Common myeloid progenitor, CD34-positive (primary cell): ENCODE results near the gene SRSF1.

ENCODE experiments used
- CTCF ChIA-PET: fragments of 350-600 bp; sonication (Branson Sonifier 250); formaldehyde crosslinking; loops from one replicate; lab custom pipeline; 2021; ENCODE audit warnings: antibody characterized with exemption; lab: Charles Lee
- POLR2A ChIA-PET: fragments of 350-600 bp; sonication (Branson Sonifier 250); formaldehyde crosslinking; loops from one replicate; lab custom pipeline; 2021; ENCODE audit warnings: antibody characterized with exemption; lab: Charles Lee
- DNase-seq, 3 donors: peaks; one replicate each; pipeline versions ENCODE4 v3.0.0 to v3.0.0-alpha.2; 2013
- H3K27ac ChIP-seq, 2 experiments: 1 replicate in 1 of 2; 2 replicates in 1 of 2; pipeline ENCODE4 v1.7.0; 2013; ENCODE audit warnings: inconsistent platforms in 2 of 2, low read length in 2 of 2, mild to moderate bottlenecking in 2 of 2, low read depth in 1 of 2, moderate library complexity in 1 of 2; ENCODE audit not compliant: severe bottlenecking in 2 of 2, insufficient read depth in 1 of 2, poor library complexity in 1 of 2
- H3K27me3 ChIP-seq, 5 experiments: replicated peaks in 2 of 5; 1 replicate in 3 of 5; 2 replicates in 2 of 5; pipeline versions ENCODE4 v1.6.1 to v1.7.0; 2013; ENCODE audit warnings: low read length in 4 of 5, mild to moderate bottlenecking in 2 of 5, moderate library complexity in 2 of 5, inconsistent platforms in 1 of 5; ENCODE audit not compliant: insufficient read depth in 5 of 5, control insufficient read depth in 4 of 5
- H3K36me3 ChIP-seq, 4 experiments: 1 replicate in 2 of 4; 2 replicates in 2 of 4; pipeline versions ENCODE4 v1.6.1 to v1.7.0; 2013; ENCODE audit warnings: low read length in 3 of 4, control low read depth in 1 of 4, mild to moderate bottlenecking in 1 of 4; ENCODE audit not compliant: control insufficient read depth in 4 of 4, insufficient read depth in 4 of 4
- H3K4me1 ChIP-seq, 4 experiments: 1 replicate in 3 of 4; 2 replicates in 1 of 4; pipeline versions ENCODE4 v1.6.1 to v1.7.1; 2013; ENCODE audit warnings: low read length in 3 of 4, mild to moderate bottlenecking in 3 of 4, control low read depth in 1 of 4, inconsistent platforms in 1 of 4, moderate library complexity in 1 of 4; ENCODE audit not compliant: control insufficient read depth in 4 of 4, insufficient read depth in 4 of 4; ENCODE audit errors: control extremely low read depth in 1 of 4
- H3K4me3 ChIP-seq, 7 experiments: 1 replicate in 4 of 7; 2 replicates in 3 of 7; pipeline versions ENCODE4 v1.5.1 to v1.7.0; 2013; ENCODE audit warnings: mild to moderate bottlenecking in 7 of 7, low read length in 6 of 7, moderate library complexity in 6 of 7, inconsistent platforms in 2 of 7, low read depth in 2 of 7, control low read depth in 1 of 7; ENCODE audit not compliant: insufficient read depth in 4 of 7, control insufficient read depth in 1 of 7; ENCODE audit errors: extremely low read depth in 1 of 7
- H3K9me3 ChIP-seq, 5 experiments: 1 replicate in 4 of 5; 2 replicates in 1 of 5; pipeline versions ENCODE4 v1.6.1 to v1.7.1; 2013; ENCODE audit warnings: low read length in 4 of 5, mild to moderate bottlenecking in 2 of 5, inconsistent platforms in 1 of 5, low read depth in 1 of 5, moderate library complexity in 1 of 5; ENCODE audit not compliant: control insufficient read depth in 4 of 5, insufficient read depth in 2 of 5; ENCODE audit errors: control extremely low read depth in 1 of 5
- WGBS: methylation state at CpG from one replicate; pipeline ENCODE4 v1.1.5; 2013; ENCODE audit not compliant: insufficient coverage; 5-methylcytosine and 5-hydroxymethylcytosine counted together

SRSF1 gene

DNA sequence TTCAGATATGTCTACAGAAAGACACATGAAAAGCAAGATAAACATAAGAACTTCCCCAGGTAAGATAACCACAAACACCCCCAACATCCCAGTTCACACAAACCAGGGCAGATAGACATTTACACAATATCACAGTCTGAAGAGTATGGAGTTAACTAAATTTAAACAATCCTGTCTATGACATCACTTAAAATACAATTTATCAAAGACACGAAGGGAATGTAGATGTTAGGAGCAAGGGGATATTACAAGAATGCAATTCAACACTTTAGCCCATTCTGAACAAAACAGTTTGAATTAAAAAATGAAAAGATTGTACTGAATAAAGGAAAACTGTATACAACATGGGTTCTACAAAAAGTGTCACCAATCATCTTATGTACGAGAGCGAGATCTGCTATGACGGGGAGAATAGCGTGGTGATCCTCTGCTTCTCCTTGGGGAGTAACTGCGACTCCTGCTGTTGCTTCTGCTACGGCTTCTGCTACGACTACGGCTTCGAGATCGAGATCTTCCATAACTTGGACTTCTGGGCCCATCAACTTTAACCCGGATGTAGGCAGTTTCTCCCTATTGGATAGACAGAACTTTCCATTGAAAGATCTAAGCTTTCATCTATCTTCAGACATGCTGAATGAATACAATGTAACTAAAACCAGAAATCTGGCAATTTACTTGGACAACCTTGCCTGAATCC is 1.9 kb downstream of the SRSF1 start:
- no peaks in the 10 kb centered on the region for H3K9me3 ChIP-seq
- peak overlapping the region in 5 of 7 experiments; percentile 87 to 100 (median 99) for H3K4me3 ChIP-seq
- 94% methylated on average over 10 of the region's 12 CpGs for WGBS
- no peak for DNase-seq
- H3K27ac ChIP-seq, result peak overlapping the region in 1 of 2 experiments; percentile 98
- ChIA-PET CTCF (interaction anchor here (2.4 to 2.7 kb wide), 2 partner anchors 9 to 109 kb away, joined by 9 to 17 read pairs; no protein-coding TSS in a partner anchor), POLR2A (no interaction called here)
- peaks cover 16 to 56% (median 35%) of the 10 kb centered on the region in 4 experiments for H3K36me3 ChIP-seq
- H3K27me3 ChIP-seq, result no peaks in the 10 kb centered on the region
- peaks cover 18 to 45% (median 35%) of the 10 kb centered on the region in 4 experiments for H3K4me1 ChIP-seq

DNA sequence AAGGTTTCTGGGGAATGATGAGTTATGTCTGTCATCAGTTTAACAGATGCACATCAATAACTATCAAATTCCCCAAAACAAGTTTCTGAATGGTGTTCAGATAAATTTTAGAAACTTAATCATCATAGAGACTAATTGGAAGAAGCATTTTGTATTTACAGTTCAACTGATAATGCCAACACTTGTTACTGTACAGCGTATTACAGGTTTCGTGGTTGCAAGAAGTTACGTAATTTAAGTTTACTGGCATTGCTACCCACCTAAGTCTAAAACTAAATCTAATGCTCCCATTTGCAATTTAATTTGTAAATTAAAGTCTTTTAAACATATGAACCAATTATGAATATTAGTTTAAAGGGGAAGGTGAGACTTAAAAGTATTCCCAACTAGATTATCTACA is 3.0 kb downstream of the SRSF1 start:
- CTCF ChIA-PET, result interaction anchor here (16.1 kb wide), 1 partner anchor 148 kb away, joined by 443 read pairs; the partner anchor contains the start of gene MRPS23
- peaks cover 18 to 45% (median 35%) of the 10 kb centered on the region in 4 experiments for H3K4me1 ChIP-seq
- 80% methylated on average over 2 of the region's 3 CpGs for WGBS
- H3K36me3 ChIP-seq, result peaks cover 16 to 62% (median 36%) of the 10 kb centered on the region in 4 experiments
- peak overlapping the region in 1 of 2 experiments; percentile 98 for H3K27ac ChIP-seq
- no peaks in the 10 kb centered on the region for H3K9me3 ChIP-seq
- peak overlapping the region in 1 of 7 experiments; percentile 100 for H3K4me3 ChIP-seq
- POLR2A ChIA-PET, result no interaction called here
- no peak for DNase-seq
- no peaks in the 10 kb centered on the region for H3K27me3 ChIP-seq

DNA sequence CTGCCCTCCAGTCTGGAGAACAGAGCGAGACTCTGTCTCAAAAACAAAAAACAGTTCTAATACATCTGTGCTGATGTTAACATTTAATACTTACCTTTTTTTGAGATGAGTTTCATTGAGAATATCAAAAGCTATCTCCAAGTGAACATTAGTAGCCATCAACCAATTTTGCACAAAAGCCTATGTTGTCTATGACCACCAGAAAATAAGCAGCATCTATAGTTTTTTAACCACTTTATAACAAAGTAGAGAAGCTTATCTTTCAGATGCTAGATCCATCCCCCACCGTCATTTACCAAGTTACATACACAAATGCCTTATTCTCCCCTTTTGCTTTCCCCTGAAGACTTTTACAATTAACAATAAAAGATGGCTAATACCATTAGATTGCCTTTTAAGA is 4.1 kb downstream of the SRSF1 start:
- ChIA-PET CTCF (interaction anchor here (0.7 to 16.1 kb wide), 2 partner anchors 135 to 147 kb away, joined by 3 to 443 read pairs; partner anchors contain the start of gene MRPS23), POLR2A (no interaction called here)
- peaks cover 18 to 41% (median 31%) of the 10 kb centered on the region in 4 experiments for H3K4me1 ChIP-seq

DNA sequence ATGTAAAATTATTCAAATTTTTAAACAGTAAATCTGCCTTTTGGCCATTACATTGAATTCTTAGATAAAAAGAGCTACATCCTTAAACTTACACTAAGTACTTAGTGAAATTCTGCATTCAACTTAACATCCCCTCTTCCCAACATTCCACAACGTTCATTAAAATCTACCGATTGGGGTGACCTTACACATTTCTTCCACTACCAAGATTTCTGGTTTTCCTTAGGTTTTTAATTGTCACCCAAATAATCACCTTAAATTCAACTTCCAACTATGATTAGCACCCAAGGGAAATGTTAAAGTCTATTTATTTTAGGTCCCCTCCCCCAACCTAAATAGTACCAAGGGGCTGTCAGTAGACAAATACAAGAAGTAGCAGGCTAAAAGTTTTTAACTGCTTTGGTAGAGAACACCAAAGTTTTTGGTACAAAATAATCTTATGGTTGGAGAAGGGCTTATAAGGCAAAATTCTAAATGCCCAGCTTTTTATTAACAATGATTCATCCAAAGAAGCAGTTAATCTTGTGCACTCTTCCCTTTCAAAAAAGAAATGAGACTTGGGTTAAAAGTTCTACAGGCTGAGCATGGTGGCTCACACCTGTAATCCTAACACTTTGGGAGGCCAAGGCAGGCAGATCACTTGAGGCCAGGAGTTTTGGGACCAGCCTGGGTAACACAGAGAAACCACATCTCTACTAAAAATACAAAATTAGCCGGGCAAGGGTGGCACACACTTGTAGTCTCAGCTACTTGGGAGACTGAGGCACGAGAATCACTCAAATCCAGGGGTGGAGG is 4.7 kb downstream of the SRSF1 start:
- Histone ChIP-seq H3K27ac (peak overlapping the region in 1 of 2 experiments; percentile 6), H3K27me3 (no peaks in the 10 kb centered on the region), H3K9me3 (no peaks in the 10 kb centered on the region), H3K4me3 (no peak overlapping the region), H3K36me3 (peaks cover 16 to 77% (median 38%) of the 10 kb centered on the region in 4 experiments), H3K4me1 (peaks cover 18 to 36% (median 27%) of the 10 kb centered on the region in 4 experiments)
- 85% methylated on average over 4 of the region's 4 CpGs for WGBS
- no peak for DNase-seq
- POLR2A ChIA-PET, result interaction anchor here (0.7 kb wide), 1 partner anchor 82 kb away, joined by 3 read pairs; no protein-coding TSS in a partner anchor
- CTCF ChIA-PET, result interaction anchor here (0.7 to 16.1 kb wide), 3 partner anchors 135 to 168 kb away, joined by 3 to 443 read pairs (median 11); partner anchors contain the start of gene MRPS23

More for the DNA sequence above, 4.1 kb downstream of the SRSF1 start:
- Histone ChIP-seq H3K36me3 (peaks cover 16 to 73% (median 36%) of the 10 kb centered on the region in 4 experiments), H3K27me3 (no peaks in the 10 kb centered on the region), H3K4me3 (no peak overlapping the region), H3K27ac (peak overlapping the region in 1 of 2 experiments; percentile 6), H3K9me3 (no peaks in the 10 kb centered on the region)
- no peak for DNase-seq
- WGBS, result no CpG with 5 or more reads among the region's 2 CpGs

DNA sequence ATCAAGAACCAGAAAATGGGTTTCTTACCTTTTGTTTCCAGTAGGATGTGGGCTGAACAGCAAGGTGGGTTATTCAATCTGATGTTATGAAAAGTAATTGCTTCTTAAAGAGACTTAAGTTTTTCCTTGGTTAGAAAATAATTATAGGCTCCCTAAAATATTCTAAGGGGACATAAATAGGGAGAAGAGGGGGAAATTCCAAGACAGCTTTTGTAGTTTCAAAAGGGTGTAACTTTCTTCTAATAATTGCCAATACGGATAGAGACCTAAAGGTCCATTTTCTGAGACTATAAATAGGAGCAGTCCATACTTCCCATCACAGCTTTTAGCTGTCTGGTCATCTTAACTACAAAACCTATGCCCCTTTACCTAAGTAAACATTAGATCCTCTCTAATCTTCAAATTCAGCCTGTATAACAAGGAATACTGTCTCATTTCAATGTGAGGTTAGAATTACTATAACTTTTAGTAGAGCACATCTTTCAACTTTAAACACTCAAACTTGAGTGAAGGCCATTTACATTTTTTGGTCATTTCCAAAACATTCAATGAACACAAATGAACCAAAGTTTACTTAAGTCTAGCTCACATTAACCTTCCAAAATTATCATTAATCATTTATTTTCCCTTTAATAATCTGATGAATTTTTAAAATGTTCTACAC is 5.5 kb downstream of the SRSF1 start:
- H3K4me1 ChIP-seq, result peaks cover 18 to 36% (median 27%) of the 10 kb centered on the region in 4 experiments
- no peaks in the 10 kb centered on the region for H3K9me3 ChIP-seq
- WGBS, result 100% methylated on average over 1 of the region's 1 CpG
- ChIA-PET POLR2A (interaction anchor here (0.7 kb wide), 1 partner anchor 83 kb away, joined by 3 read pairs; no protein-coding TSS in a partner anchor), CTCF (interaction anchor here (1.1 to 16.1 kb wide), 4 partner anchors 104 to 167 kb away, joined by 3 to 443 read pairs (median 17); partner anchors contain the start of gene MRPS23)
- no peak overlapping the region for H3K27ac ChIP-seq
- peaks cover 16 to 77% (median 38%) of the 10 kb centered on the region in 4 experiments for H3K36me3 ChIP-seq
- H3K27me3 ChIP-seq, result no peaks in the 10 kb centered on the region
- no peak overlapping the region for H3K4me3 ChIP-seq
- no peak for DNase-seq

DNA sequence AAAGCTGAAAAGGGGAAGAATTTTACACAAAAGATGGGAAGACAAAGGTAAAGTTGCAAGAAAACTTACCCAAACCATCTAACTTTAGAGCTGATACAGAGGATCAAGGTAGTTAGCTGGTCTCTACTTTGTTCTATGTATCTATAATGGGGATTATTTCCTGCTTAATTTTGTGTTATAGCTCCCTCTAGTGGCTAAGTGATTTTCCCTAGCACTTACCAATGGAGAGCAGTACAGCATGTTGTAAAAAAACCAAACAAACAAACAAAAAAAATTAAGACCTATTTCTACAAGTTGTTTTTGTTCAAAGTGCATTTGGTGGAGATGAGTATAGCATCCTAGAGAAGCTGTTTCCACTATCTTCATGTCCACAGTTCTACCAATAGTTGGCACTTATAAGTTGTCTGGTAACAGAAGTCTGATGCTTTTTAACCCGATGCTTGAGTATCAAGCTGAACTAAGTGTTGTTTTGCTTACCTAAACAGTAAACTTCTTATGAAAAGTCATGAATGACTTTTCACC is 7.5 kb downstream of the SRSF1 start:
- no CpG with 5 or more reads among the region's 1 CpG for WGBS

More for the DNA sequence above, 7.5 kb downstream of the SRSF1 start:
- ChIA-PET POLR2A (interaction anchor here (1.6 to 1.8 kb wide), 2 partner anchors 84 to 125 kb away, joined by 4 to 5 read pairs; partner anchors contain the start of gene DYNLL2), CTCF (interaction anchor here (0.7 to 16.1 kb wide), 31 partner anchors 10 to 872 kb away, joined by 3 to 443 read pairs (median 5); partner anchors contain the start of genes CUEDC1, MRPS23 and VEZF1)
- H3K4me1 ChIP-seq, result peaks cover 4 to 35% (median 19%) of the 10 kb centered on the region in 4 experiments
- DNase-seq, result peak; percentile 83 to 90 (median 85)
- H3K27ac ChIP-seq, result no peak overlapping the region
- H3K36me3 ChIP-seq, result peaks cover 11 to 61% (median 28%) of the 10 kb centered on the region in 4 experiments
- no peaks in the 10 kb centered on the region for H3K27me3 ChIP-seq
- H3K9me3 ChIP-seq, result no peaks in the 10 kb centered on the region
- H3K4me3 ChIP-seq, result no peak overlapping the region
